GM19438 (cell line): ENCODE measurements around the gene PMIS2.

Source experiments
- ATAC-seq: cut with Tn5 transposase; IDR thresholded peaks from one replicate; pipeline ENCODE4 v1.9.1; 2021; ENCODE audit warnings: low read depth; ENCODE audit not compliant: unreplicated experiment

PMIS2 gene

DNA sequence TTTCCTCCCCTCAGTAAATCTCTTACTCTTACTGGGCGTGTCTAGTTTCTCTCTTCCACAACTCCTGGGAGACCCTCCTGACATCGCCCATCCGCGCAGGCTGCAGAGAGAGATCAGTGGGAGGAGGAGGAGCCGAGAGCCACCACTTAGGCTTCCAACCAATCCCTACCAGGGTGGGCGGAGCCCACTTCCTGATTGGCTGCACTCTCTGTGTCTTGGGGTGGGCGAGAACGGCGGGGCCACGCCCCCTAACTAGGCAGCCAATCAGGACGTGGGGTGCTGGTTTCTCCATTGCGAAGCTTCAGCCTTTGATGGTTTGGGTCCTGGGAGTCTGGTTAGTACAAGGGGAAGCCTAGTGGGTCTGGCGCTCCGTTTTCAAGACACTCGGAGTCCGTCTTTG, at the start of gene PMIS2:
Gene PMIS2 (plus strand): TSS at position 326 of the 400 bp plus-strand sequence. CDS start 87 bp downstream, outside the sequence.
- no peak for ATAC-seq

DNA sequence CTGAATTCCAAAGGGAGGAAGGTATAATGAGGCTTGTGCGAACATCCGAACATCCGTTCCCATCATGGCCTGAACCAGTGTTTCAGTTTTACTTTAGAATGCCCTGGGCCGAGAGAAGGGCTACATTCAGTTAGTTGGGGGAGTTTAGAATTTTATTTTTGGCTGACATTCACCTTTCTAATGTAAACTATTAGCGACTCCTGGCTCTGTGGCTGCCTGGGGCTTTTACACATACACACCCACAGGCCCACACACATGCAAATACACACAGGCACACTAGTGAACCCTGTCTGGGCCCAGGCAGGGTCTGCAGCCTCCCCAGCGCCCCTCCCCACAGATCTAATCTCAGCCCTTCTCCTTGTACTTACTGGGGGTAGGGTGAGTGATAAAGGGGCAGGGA, 46.7 kb upstream of the PMIS2 start:
- ATAC-seq, result no peak

- no peak for ATAC-seq
These were observed 46.1 kb upstream of the PMIS2 start for GRCh38 chr19:35539850-35540249.

GRCh38 chr19:35540356-35540927, 45.5 kb upstream of the PMIS2 start:
- no peak for ATAC-seq

DNA sequence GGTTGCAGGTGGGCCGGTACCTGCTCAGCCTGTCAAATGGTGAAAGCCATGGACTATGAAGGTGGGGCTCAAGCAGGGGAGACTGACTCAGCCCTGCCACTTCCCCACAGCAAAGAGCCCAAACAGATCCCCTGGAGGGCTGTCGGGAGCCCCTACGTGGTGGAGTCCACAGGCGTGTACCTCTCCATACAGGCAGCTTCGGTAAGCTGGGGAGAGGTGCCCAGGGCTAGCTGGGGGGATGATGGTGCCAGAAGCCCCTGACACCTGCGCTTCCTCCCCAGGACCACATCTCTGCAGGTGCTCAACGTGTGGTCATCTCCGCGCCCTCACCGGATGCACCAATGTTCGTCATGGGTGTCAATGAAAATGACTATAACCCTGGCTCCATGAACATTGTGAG, 43.8 kb upstream of the PMIS2 start:
- ATAC-seq, result no peak

DNA sequence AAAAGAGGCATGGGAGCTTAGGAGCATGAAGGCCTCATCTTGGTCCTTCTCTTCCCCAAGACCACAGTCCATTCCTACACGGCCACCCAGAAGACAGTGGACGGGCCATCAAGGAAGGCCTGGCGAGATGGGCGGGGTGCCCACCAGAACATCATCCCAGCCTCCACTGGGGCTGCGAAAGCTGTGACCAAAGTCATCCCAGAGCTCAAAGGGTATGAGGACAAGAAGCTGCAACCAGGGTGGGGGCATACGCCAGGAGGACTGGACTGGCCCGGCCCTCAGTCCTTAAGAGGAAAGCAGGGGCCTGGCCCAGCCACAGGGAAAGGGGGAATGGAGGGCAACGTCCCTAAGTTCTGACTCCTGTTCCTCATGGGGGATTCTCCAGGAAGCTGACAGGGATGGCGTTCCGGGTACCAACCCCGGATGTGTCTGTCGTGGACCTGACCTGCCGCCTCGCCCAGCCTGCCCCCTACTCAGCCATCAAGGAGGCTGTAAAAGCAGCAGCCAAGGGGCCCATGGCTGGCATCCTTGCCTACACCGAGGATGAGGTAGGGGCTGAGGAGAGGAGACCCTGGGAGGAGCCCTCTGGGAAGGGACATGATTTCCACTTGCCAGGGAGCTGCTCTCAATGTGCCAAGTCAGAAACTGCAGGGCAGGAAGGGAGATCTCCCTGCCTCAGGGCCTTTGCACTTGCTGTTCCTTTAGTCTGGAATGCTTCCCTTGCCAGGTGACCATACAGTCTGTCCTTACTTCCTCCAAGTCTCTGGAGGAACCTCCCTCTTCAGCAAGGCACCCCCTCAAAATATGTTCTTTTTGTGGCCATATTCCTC, 42.5 kb upstream of the PMIS2 start:
- ATAC-seq, result no peak

GRCh38 chr19:35544110-35544802, 41.7 kb upstream of the PMIS2 start:
- no peak for ATAC-seq

DNA sequence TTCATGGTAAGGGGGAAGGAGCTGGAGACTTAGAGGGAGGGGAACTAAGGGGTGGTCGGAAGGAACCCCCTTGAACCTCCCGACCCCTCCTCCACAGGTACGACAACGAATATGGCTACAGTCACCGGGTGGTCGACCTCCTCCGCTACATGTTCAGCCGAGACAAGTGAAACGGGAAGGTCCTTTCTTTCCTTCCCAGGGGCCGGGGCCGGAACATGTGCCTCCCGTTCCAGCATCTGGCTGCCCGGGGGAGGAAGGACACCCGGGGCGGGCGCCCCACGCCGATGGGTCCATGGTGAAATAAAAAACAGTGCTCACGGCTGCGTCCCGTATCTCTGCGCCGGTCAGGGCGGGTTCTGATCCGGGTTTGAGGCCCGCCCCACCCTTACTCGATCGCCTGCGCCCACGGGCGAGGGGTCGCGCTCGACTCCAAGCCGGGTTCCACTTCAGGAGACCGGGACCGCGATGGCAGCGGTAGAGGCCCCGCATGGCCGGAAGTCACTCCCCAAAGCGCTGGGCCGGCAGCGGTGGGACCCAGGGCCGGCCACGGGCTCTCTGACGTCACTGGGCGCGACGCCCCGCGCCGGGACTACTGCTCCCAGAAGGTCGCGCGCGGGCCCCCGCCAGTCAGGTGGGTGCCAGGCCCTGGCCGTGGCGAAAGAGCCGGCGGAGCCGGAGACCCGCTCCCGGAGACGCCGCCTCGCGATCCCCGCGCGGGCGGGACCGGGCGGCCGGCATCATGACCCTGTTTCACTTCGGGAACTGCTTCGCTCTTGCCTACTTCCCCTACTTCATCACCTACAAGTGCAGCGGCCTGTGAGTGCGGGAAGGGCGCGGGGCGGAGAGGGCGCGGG, 40.7 kb upstream of the PMIS2 start, which contains the start of gene TMEM147:
Gene TMEM147 (plus strand): TSS at position 626 of the 854 bp plus-strand sequence. CDS start 114 bp downstream, at position 740.
- ATAC-seq, result peak; percentile 76

DNA sequence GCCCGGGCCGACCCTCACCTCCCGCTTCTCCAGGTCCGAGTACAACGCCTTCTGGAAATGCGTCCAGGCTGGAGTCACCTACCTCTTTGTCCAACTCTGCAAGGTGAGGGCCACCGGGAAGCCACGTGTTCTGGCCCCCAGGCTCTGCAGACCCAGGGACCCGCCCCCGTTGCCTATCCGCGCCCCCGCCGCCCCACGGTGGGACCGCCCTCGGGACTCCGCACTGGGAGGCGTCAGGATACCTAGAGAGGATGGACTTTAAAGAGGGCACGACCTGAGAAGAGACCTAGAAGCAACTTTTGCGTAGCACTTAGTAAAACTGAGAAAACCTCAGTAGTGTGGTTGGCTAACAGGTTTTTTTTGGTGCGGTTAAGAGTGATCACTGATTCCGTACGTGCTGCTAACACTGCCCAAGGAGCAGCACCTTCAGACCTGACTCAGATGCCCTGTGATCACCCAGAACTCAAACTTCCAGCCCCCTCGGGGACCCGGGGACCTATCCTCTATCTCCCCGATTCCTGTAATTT, 40.1 kb upstream of the PMIS2 start:
- ATAC-seq, result peak; percentile 51

DNA sequence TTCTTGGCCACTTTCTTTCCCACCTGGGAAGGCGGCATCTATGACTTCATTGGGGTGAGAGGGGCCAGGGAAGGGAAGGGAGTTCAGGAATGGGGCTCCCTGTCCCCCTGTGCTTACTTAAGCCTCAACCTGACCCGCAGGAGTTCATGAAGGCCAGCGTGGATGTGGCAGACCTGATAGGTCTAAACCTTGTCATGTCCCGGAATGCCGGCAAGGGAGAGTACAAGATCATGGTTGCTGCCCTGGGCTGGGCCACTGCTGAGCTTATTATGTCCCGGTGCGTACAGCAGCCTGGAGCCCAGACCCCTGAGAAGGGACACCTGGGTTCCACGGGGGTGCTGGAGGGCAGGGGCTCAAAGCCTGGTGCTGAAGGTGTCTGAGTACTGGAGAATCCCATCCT, 39.4 kb upstream of the PMIS2 start:
- no peak for ATAC-seq

DNA sequence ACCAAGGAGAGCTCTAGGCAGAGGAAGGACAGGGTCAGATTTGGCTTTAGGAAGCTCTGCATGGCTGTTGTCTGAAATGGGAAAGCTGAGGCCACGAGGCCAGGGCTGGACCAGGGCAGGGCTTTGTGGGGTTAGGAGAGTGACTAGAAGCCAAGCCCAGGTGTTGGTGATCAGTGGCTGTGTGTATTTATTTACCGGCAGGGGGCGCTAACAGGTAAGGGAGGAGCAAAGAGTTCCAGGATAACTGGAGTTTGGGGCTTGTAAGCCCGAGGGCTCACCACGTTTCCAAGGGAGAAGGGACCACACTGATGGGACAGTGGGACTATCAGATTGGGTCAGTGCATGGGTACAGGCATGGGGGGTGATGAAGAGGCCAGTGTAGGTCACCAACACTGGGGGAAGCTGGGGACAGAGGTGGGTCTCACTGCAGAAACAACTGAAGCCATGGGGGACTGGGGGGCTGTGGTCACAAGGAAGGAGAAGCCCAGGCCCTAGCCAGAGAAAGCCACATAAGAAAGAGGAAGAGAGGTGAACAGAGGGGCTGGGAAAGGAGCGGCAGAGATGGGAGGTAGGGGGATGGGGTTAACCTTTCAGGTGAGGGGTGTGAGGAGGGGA, 36.7 kb upstream of the PMIS2 start:
- ATAC-seq, result no peak

GRCh38 chr19:35549879-35550523, 36.0 kb upstream of the PMIS2 start:
- no peak for ATAC-seq

DNA sequence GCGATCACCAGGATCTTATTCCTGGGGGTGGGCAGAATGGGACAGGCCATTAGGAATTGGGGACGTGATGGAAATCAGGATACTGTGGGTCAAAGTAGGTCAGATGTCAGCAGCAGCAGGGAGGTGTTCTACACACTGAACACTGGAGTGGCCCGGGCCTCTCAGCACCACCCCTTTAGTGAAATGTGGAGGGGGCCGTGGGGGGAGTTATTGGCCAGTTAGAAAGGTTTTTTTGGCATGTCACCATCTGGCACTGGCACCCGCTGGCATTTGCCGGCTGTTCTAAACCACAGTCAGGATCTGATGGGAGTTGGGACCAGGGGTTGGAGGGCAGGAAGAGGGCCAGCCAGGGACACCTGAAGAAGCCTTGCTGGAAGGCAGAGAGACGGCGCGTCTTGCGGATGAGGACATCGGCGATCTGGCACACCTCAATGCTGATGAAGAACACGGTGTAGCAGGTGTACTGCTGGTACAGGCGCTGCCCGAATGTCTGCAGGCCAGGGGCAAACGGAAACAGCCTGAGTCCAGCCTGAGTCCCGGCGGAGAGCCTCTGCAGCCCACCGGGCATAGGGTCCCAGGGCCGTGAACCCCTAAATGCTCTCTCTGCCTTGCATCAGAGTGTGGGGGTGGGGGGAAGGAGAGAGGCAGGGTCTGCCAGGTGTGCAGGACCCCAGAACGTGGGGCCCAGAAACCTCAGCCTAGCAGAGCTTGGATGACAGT, 34.7 kb upstream of the PMIS2 start:
- ATAC-seq, result no peak

DNA sequence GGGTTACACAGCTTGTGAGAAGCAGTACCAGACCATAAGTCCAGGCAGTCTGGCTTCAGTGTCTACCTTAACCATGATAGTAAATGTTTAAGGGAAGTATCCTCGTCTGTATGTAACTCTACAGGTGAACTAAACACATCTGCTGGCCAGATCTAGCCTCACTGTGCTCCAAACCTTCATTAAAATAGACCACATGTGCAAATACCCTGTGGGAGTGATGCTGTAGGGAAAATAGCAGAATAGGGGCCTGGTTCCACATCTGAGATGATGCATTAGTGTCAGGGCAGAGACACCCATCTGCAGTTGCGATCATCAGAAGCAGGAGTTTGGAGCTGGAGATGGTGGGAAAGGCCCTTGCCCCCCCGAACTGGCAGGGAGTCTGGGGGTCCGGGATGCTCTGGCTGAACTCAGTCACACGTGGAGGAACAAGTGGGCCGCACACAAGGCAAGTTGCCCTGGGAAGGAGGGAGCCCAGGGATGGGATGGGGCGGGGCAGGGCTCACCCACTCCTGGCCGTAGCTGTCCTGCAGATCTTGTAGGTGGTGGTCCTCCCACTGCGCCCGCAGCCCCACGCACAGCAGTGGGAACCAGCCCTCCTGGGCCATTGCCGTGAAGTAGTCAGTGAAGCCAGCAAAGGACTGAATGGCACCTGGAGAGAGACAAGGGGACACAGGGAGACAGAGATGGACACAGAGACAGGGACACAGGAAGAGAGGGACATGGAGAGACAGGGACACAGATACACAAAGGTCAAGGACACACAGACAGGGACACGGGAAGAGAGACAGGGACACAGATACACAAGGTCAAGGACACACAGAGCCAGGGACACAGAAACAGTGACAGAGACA, 33.2 kb upstream of the PMIS2 start:
- ATAC-seq, result no peak

GRCh38 chr19:35553385-35554000, 32.5 kb upstream of the PMIS2 start:
- no peak for ATAC-seq

DNA sequence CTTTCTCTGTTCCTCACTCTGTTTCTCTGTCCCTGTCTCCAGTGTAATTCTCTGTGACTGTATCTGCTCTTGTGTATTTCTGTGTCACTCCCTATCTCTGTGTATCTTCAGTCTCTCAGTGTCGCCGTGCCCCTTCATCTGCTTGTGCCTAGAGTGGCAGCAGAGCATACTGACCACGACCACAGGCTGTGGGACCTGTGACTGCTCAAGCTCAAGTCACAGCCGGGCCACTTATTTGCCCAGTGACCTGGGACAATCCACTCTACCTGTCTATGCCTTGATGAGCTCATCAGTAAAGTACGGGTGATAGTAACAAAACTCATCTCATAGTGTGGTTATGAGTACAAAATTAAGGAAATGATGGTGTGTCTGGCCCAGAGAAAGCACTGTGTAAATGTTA, 31.9 kb upstream of the PMIS2 start:
- no peak for ATAC-seq

DNA sequence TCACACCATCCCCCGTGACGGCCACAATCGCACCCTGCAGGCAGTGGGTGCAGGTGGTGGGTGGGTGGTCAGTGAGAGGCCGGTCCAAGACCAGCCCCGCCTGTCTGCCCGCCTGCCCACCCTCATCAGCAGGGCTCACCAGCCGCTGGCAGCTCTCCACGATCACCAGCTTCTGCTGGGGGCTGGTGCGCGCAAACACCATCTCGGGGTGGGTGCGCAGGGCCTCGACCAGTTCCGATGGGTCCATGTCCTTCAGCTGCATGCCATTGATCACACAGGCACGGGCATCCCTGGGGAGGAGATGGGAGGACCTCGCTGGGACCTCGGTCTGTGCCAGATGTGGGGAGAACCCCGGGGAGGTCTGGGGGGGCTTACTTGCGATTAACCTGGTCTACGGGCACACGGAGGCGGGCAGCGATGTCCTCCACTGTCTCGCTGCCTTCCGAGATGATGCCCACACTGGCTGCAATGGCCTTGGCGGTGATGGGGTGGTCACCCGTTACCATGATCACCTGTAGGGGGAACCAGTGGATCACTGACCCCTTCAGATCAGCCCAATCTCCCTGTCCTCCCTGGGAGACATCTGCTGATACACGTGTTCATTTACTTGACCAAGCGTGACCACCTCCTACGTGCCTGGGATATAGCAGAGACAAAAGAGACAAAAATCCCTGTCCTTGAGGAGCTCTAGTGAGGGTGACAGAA, 30.5 kb upstream of the PMIS2 start:
- no peak for ATAC-seq
